Measurements from ENCODE around the gene PCDH10. TPM values are rescaled to one million over a fixed set of nuclear protein-coding genes. Genes with fewer than 3 reads are reported as not detected.

Gene PCDH10
- total RNA-seq, 6 experiments from 2014 or later = 0.05 to 0.20 (median 0.12) TPM; not detected in 3

- ATAC-seq = no peak
- Histone ChIP-seq H3K36me3 (no peaks in the 10 kb centered on the region), H3K27me3 (no peaks in the 10 kb centered on the region), H3K27ac (no peak overlapping the region), H3K9me3 (no peaks in the 10 kb centered on the region), H3K4me3 (no peak overlapping the region), H3K4me1 (no peaks in the 10 kb centered on the region)
- DNase-seq = no peak
- intact Hi-C loops (cut with DNase I) = no loop called here
- WGBS (ENCODE audit: insufficient coverage, low coverage, low lambda C conversion rate, missing lambda C conversion rate) = 29% methylated on average over 1 of the region's 1 CpG
- no peak for TF ChIP-seq POLR2A (IDR thresholded peaks at IDR 0.05)
- TF ChIP-seq, protein P1, sequence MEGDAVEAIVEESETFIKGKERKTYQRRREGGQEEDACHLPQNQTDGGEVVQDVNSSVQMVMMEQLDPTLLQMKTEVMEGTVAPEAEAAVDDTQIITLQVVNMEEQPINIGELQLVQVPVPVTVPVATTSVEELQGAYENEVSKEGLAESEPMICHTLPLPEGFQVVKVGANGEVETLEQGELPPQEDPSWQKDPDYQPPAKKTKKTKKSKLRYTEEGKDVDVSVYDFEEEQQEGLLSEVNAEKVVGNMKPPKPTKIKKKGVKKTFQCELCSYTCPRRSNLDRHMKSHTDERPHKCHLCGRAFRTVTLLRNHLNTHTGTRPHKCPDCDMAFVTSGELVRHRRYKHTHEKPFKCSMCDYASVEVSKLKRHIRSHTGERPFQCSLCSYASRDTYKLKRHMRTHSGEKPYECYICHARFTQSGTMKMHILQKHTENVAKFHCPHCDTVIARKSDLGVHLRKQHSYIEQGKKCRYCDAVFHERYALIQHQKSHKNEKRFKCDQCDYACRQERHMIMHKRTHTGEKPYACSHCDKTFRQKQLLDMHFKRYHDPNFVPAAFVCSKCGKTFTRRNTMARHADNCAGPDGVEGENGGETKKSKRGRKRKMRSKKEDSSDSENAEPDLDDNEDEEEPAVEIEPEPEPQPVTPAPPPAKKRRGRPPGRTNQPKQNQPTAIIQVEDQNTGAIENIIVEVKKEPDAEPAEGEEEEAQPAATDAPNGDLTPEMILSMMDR (IDR thresholded peaks at IDR 0.05) = no peak
These were observed 24.3 kb upstream of the PCDH10 start for GRCh38 chr4:133124746-133125145.

GRCh38 chr4:133127500-133127899 lies 21.6 kb upstream of the PCDH10 start:
- Histone ChIP-seq H3K36me3 (no peaks in the 10 kb centered on the region), H3K4me3 (no peak overlapping the region), H3K4me1 (no peaks in the 10 kb centered on the region), H3K27me3 (no peaks in the 10 kb centered on the region), H3K27ac (no peak overlapping the region), H3K9me3 (no peaks in the 10 kb centered on the region)
- TF ChIP-seq POLR2A (IDR thresholded peaks at IDR 0.05) = no peak
- TF ChIP-seq, protein P1 (IDR thresholded peaks at IDR 0.05) = no peak
- DNase-seq = no peak
- no peak for ATAC-seq
- intact Hi-C loops (cut with DNase I) = no loop called here
- WGBS (ENCODE audit: insufficient coverage, low coverage, low lambda C conversion rate, missing lambda C conversion rate) = 38% methylated on average over 3 of the region's 3 CpGs

DNA sequence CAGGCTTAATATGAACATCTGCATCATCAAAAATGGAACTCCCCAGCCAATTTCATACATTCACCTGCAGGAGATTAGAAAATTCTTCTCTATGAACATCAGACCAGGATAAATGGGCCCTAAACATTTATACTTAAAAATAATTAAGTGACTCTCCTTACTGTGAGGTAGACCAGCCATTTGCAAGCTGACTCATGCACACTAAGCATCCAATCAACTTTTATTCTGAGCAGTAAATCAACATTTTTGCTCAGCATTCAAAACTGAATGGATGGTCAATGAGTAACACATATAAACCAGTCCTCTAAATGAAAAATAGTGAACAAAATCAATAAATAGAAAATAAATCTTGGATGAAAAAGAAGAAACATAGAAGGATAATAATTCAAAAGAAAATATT lies 19.9 kb upstream of the PCDH10 start:
- DNase-seq (no peak), ATAC-seq (no peak)
- no peaks in the 10 kb centered on the region for H3K9me3 ChIP-seq
- no peak overlapping the region for H3K27ac ChIP-seq
- no peaks in the 10 kb centered on the region for H3K4me1 ChIP-seq
- intact Hi-C loops (cut with DNase I) = no loop called here
- no peaks in the 10 kb centered on the region for H3K27me3 ChIP-seq
- TF ChIP-seq, protein P1 (IDR thresholded peaks at IDR 0.05) = no peak
- no peak for TF ChIP-seq POLR2A (IDR thresholded peaks at IDR 0.05)
- H3K36me3 ChIP-seq = no peaks in the 10 kb centered on the region
- H3K4me3 ChIP-seq = no peak overlapping the region

DNA sequence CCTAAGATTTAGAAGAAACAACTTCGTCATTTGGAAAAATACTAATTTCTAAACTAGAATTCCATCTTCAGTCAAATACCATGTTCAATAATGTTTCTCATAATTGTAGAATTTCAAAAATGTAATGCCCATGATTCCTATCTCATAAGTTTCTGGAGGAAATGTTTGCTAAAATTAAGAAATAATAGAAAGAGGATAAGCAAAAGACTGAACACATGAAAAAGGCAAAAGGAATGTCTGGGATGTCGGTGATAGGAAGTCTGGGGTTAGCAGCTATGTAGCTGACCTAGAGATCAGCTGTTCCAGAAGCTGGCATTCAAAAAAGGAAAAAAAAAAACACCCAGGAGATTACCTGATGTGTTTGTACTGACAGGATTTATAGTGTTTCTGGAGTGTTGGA lies 18.9 kb upstream of the PCDH10 start:
- no peak overlapping the region for H3K27ac ChIP-seq
- WGBS (ENCODE audit: insufficient coverage, low coverage, low lambda C conversion rate, missing lambda C conversion rate) = 45% methylated on average over 2 of the region's 2 CpGs
- no peaks in the 10 kb centered on the region for H3K4me1 ChIP-seq
- DNase-seq (no peak), ATAC-seq (no peak)
- no peak overlapping the region for H3K4me3 ChIP-seq
- intact Hi-C loops (cut with DNase I) = no loop called here
- H3K27me3 ChIP-seq = no peaks in the 10 kb centered on the region
- no peak for TF ChIP-seq POLR2A (IDR thresholded peaks at IDR 0.05)
- TF ChIP-seq, protein P1 (IDR thresholded peaks at IDR 0.05) = no peak
- H3K36me3 ChIP-seq = no peaks in the 10 kb centered on the region
- no peaks in the 10 kb centered on the region for H3K9me3 ChIP-seq

DNA sequence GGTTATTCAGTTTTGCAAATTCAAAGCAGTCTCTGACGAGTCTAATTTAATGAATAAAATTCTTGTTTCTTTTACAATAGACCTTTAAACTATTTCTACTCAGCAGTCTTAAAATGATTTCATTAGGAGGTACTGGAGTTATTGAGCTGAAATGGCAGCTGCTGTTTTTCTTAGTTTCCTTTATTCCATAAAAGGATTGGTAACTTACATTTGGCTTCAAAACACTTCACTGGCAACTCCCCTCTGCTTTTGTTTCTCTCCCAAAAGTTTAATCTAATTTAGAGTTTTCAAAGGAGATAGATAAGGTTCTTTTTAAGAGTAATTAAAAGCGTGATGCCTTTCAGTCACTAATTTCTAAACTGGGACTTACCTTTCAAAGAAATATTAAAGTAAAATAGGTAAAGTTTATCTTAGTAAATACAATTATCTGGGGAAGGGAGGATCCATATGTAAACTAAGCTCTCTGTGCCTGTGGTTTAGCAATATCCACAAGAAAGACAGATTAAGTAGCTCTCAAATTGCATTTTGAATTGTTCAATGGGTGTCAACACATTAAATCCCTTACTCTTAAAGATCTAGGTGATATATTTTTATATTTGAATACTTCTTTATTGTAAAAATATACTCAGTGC lies 17.1 kb upstream of the PCDH10 start:
- H3K36me3 ChIP-seq = no peaks in the 10 kb centered on the region
- no peaks in the 10 kb centered on the region for H3K4me1 ChIP-seq
- H3K27me3 ChIP-seq = no peaks in the 10 kb centered on the region
- DNase-seq (no peak), ATAC-seq (no peak)
- no peaks in the 10 kb centered on the region for H3K9me3 ChIP-seq
- no peak overlapping the region for H3K27ac ChIP-seq
- 12% methylated on average over 2 of the region's 2 CpGs for WGBS (ENCODE audit: insufficient coverage, low coverage, low lambda C conversion rate, missing lambda C conversion rate)
- intact Hi-C loops (cut with DNase I) = no loop called here
- TF ChIP-seq, protein P1 (IDR thresholded peaks at IDR 0.05) = no peak
- no peak for TF ChIP-seq POLR2A (IDR thresholded peaks at IDR 0.05)
- H3K4me3 ChIP-seq = no peak overlapping the region

Data from right lobe of liver (tissue), 6 donors.